IMR-90 (cell line): ENCODE results near the gene SLC22A16. TPM values are rescaled to one million over a fixed set of nuclear protein-coding genes. Genes with fewer than 3 reads are reported as not detected.

Experiments
- ATAC-seq: fragments of 200-7000 bp; cut with Tn5 transposase; 2 replicates; pipeline ENCODE4 v1.9.1; 2020; ENCODE audit warnings: low read depth, mild to moderate bottlenecking, moderate library complexity
- BruUV-seq: library from RNA; stranded (reverse); fragments of 400-500 nt; replicated peaks from 2 replicates; lab custom pipeline; 2021; lab: Mats Ljungman, UMichigan
- CTCF ChIA-PET: fragments of 300-600 bp; formaldehyde crosslinking; extraction: SDS; loops from one replicate; lab custom pipeline; 2021; ENCODE audit warnings: antibody characterized with exemption; lab: Yijun Ruan, JAX
- POLR2A ChIA-PET: fragments of 300-600 bp; sonication (Branson Sonifier 250); formaldehyde crosslinking; loops from one replicate; lab custom pipeline; 2022; ENCODE audit warnings: antibody characterized with exemption; ENCODE audit not compliant: unreplicated experiment; lab: Charles Lee
- DNase-seq: peaks from one replicate; pipeline ENCODE4 v3.0.0; 2013
- H2AFZ ChIP-seq: replicated peaks from 2 replicates; pipeline ENCODE3; 2013; ENCODE audit warnings: low read length, mild to moderate bottlenecking; ENCODE audit not compliant: poor library complexity
- H2AK5ac ChIP-seq: 2 replicates; pipeline ENCODE4 v1.6.1; 2013; ENCODE audit warnings: low read depth, low read length, inconsistent platforms
- H2AK9ac ChIP-seq: replicated peaks from 2 replicates; pipeline ENCODE3; 2013; ENCODE audit warnings: mild to moderate bottlenecking, low read depth, low read length, moderate library complexity; ENCODE audit not compliant: poor library complexity
- H2BK120ac ChIP-seq: 2 replicates; pipeline ENCODE4 v1.6.1; 2013; ENCODE audit warnings: low read depth, low read length, inconsistent platforms
- H2BK15ac ChIP-seq: 3 replicates; pipeline ENCODE4 v1.6.1; 2013; ENCODE audit warnings: low read depth, low read length, inconsistent platforms
- H2BK20ac ChIP-seq: 2 replicates; pipeline ENCODE4 v1.6.1; 2013; ENCODE audit warnings: low read depth, mild to moderate bottlenecking, inconsistent platforms, low read length, moderate library complexity
- H2BK5ac ChIP-seq: 2 replicates; pipeline ENCODE4 v1.6.1; 2013; ENCODE audit warnings: mild to moderate bottlenecking, low read depth, low read length, inconsistent platforms; ENCODE audit not compliant: poor library complexity, severe bottlenecking
- H3K14ac ChIP-seq: replicated peaks from 2 replicates; pipeline ENCODE4 v1.6.1; 2013; ENCODE audit warnings: low read depth, low read length, inconsistent platforms
- H3K18ac ChIP-seq: 2 replicates; pipeline ENCODE4 v1.6.1; 2013; ENCODE audit warnings: low read depth, low read length, control low read depth
- H3K23ac ChIP-seq: 2 replicates; pipeline ENCODE4 v1.6.1; 2013; ENCODE audit warnings: low read depth, low read length, inconsistent platforms
- H3K27ac ChIP-seq: 2 replicates; pipeline ENCODE4 v1.5.1; 2013; ENCODE audit warnings: mild to moderate bottlenecking, control low read depth, low read length; ENCODE audit not compliant: insufficient read depth
- H3K27me3 ChIP-seq: 2 replicates; pipeline ENCODE4 v1.6.1; 2013; ENCODE audit warnings: low read length; ENCODE audit not compliant: control insufficient read depth, insufficient read depth
- H3K36me3 ChIP-seq: 2 replicates; pipeline ENCODE4 v1.6.1; 2013; ENCODE audit warnings: low read length, mixed read lengths; ENCODE audit not compliant: control insufficient read depth, insufficient read depth
- H3K4ac ChIP-seq: 2 replicates; pipeline ENCODE4 v1.6.1; 2013; ENCODE audit warnings: low read depth, low read length, inconsistent platforms
- H3K4me1 ChIP-seq: 2 replicates; pipeline ENCODE4 v1.6.1; 2013; ENCODE audit warnings: low read length, mixed read lengths; ENCODE audit not compliant: control insufficient read depth, insufficient read depth
- H3K4me2 ChIP-seq: 2 replicates; pipeline ENCODE4 v1.6.1; 2013; ENCODE audit warnings: low read depth, mild to moderate bottlenecking, control low read depth, low read length, moderate library complexity
- H3K4me3 ChIP-seq: 2 replicates; pipeline ENCODE4 v1.5.1; 2013; ENCODE audit warnings: low read depth, mild to moderate bottlenecking, control low read depth, low read length, moderate library complexity; ENCODE audit not compliant: insufficient read depth
- H3K56ac ChIP-seq: 2 replicates; pipeline ENCODE4 v1.6.1; 2013; ENCODE audit warnings: low read length, inconsistent platforms; ENCODE audit not compliant: insufficient read depth; ENCODE audit errors: extremely low read depth
- H3K79me1 ChIP-seq, 2 experiments: 2 replicates each; pipeline ENCODE4 v1.6.1; 2013; ENCODE audit warnings: low read length in 2 of 2, inconsistent platforms in 1 of 2, low read depth in 1 of 2
- H3K9ac ChIP-seq: 2 replicates; pipeline ENCODE4 v1.6.1; 2013; ENCODE audit warnings: low read depth, low read length, control low read depth
- H3K9me1 ChIP-seq: 2 replicates; pipeline ENCODE4 v1.6.1; 2013; ENCODE audit warnings: low read length, inconsistent platforms; ENCODE audit not compliant: insufficient read depth
- H3K9me3 ChIP-seq: 2 replicates; pipeline ENCODE4 v1.6.1; 2013; ENCODE audit warnings: low read length; ENCODE audit not compliant: control insufficient read depth, insufficient read depth
- H4K20me1 ChIP-seq: 2 replicates; pipeline ENCODE4 v1.6.1; 2013; ENCODE audit warnings: low read length, inconsistent platforms; ENCODE audit not compliant: insufficient read depth
- H4K5ac ChIP-seq: 2 replicates; pipeline ENCODE4 v1.6.1; 2013; ENCODE audit warnings: mild to moderate bottlenecking, low read depth, low read length, control low read depth
- H4K8ac ChIP-seq, 2 experiments: 2 replicates each; pipeline ENCODE4 v1.6.1; 2013; ENCODE audit warnings: low read depth in 2 of 2, low read length in 2 of 2, control low read depth in 1 of 2, inconsistent platforms in 1 of 2
- H4K91ac ChIP-seq: 2 replicates; pipeline ENCODE4 v1.6.1; 2013; ENCODE audit warnings: low read depth, low read length, inconsistent platforms; ENCODE audit not compliant: insufficient read depth
- BHLHE40 ChIP-seq: fragments of 150-350 bp; IDR thresholded peaks from 2 replicates; pipeline ENCODE4 v1.6.1; 2016; ENCODE audit warnings: mild to moderate bottlenecking, low read depth, low read length
- CEBPB ChIP-seq: IDR thresholded peaks from 2 replicates; pipeline ENCODE4 v1.6.1; 2012; ENCODE audit warnings: low read depth, low read length, improper control_type of control experiment
- CHD1 ChIP-seq: IDR thresholded peaks from 2 replicates; pipeline ENCODE4 v1.6.1; 2012; ENCODE audit warnings: low read depth, low read length, improper control_type of control experiment
- FOS ChIP-seq: fragments of 150-350 bp; IDR thresholded peaks from 2 replicates; pipeline ENCODE4 v1.6.1; 2016; ENCODE audit warnings: low read depth, low read length
- MAZ ChIP-seq: IDR thresholded peaks from 2 replicates; pipeline ENCODE4 v1.6.1; 2012; ENCODE audit warnings: low read depth, mild to moderate bottlenecking, low read length, improper control_type of control experiment, moderate library complexity, borderline replicate concordance
- MXI1 ChIP-seq: IDR thresholded peaks from 2 replicates; pipeline ENCODE4 v1.6.1; 2012; ENCODE audit warnings: low read depth, mild to moderate bottlenecking, low read length, moderate library complexity, borderline replicate concordance
- NFE2L2 ChIP-seq: fragments of 150-350 bp; IDR thresholded peaks from 2 replicates; pipeline ENCODE4 v1.6.1; 2016; ENCODE audit warnings: low read depth, mild to moderate bottlenecking, low read length
- POLR2A ChIP-seq: IDR thresholded peaks from 2 replicates; pipeline ENCODE4 v1.6.1; 2012; ENCODE audit warnings: mild to moderate bottlenecking, low read depth, low read length
- RAD21 ChIP-seq: IDR thresholded peaks from 2 replicates; pipeline ENCODE4 v1.6.1; 2012; ENCODE audit warnings: low read length, improper control_type of control experiment
- RCOR1 ChIP-seq: IDR thresholded peaks from 2 replicates; pipeline ENCODE4 v1.6.1; 2012; ENCODE audit warnings: mild to moderate bottlenecking, low read length, improper control_type of control experiment; ENCODE audit not compliant: insufficient replicate concordance
- RFX5 ChIP-seq: IDR thresholded peaks from 2 replicates; pipeline ENCODE4 v1.8.0; 2012; ENCODE audit warnings: low read depth, mild to moderate bottlenecking, low read length, moderate library complexity
- WGBS, 2 experiments: methylation state at CpG; one replicate each; pipeline versions ENCODE4 v1.1.5 to v1.1.7; 2013; ENCODE audit warnings: missing lambda C conversion rate in 2 of 2; ENCODE audit not compliant: insufficient read length in 1 of 2; ENCODE audit errors: extremely low coverage in 2 of 2; 5-methylcytosine and 5-hydroxymethylcytosine counted together
- dilution Hi-C: fragments of 300-500 bp; cut with HindIII; formaldehyde crosslinking; loops from one replicate; pipeline ENCODE4 v1.14.3; 2018; ENCODE audit warnings: low sequenced_read_pairs; ENCODE audit not compliant: unreplicated experiment
- in situ Hi-C: fragments of 300-500 bp; cut with MboI; formaldehyde crosslinking; loops from 3 replicates; pipeline ENCODE4 v1.14.3; 2019; ENCODE audit warnings: low sequenced_read_pairs, inconsistent platforms, mixed read lengths
- intact Hi-C: fragments of 100-400 bp; cut with micrococcal nuclease; formaldehyde crosslinking; loops from 2 replicates; pipeline ENCODE4 v1.10.0; 2022
- polyA plus RNA-seq, 3 experiments: library from polyadenylated mRNA; depleted of rRNA; stranded (reverse); fragments of >200 nt; gene quantifications; 2 replicates each; pipeline ENCODE4 v1.2.3, GENCODE V29; 2012; ENCODE audit warnings: low replicate concordance in 1 of 3
- total RNA-seq: library from RNA; depleted of rRNA; stranded (reverse); fragments of >200 nt; gene quantifications from 2 replicates; pipeline ENCODE4 v1.2.3, GENCODE V29; 2012
- TF ChIP-seq, protein P1 (sequence below): conservative IDR thresholded peaks from 2 replicates; pipeline ENCODE4 v1.5.1; 2012; ENCODE audit warnings: mild to moderate bottlenecking, low read depth, low read length, improper control_type of control experiment
- TF ChIP-seq, protein P2 (sequence below): fragments of 150-350 bp; IDR thresholded peaks from 2 replicates; pipeline ENCODE4 v1.6.1; 2016; ENCODE audit warnings: low read depth, mild to moderate bottlenecking, low read length, moderate library complexity, borderline replicate concordance
- TF ChIP-seq, protein P3 (sequence below): fragments of 150-350 bp; IDR thresholded peaks from 2 replicates; pipeline ENCODE4 v1.6.1; 2017; ENCODE audit warnings: mild to moderate bottlenecking, antibody characterized with exemption, low read length, low read depth

The SLC22A16 gene
- total and polyA plus RNA-seq, 2 of the 4 experiments (the other 2 are of a cell fraction), result not detected

DNA sequence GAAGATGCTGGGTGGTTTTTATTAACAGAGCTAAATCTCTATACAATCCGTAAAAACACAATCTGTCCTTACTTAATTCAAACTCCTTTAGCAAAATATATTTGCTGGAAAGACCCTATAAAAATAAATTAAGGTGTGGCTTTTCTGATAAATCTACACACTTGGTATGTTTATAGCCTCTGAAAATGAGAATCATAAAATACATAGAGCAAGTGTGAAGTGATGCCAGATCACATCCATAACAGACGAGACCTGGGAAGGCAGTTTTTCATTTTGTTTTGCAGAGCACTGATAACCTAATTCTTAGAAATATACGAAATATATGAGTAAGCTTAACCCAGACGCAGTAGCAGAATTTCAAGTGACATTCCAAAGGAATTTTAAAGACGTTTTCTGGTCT is 50.6 kb downstream of the SLC22A16 start:
- Histone ChIP-seq H2BK120ac (no peak overlapping the region), H4K5ac (no peak overlapping the region), H3K9ac (no peak overlapping the region), H3K9me1 (no peaks in the 10 kb centered on the region), H3K4me3 (no peak overlapping the region), H2BK5ac (no peak overlapping the region), H2BK20ac (no peak overlapping the region), H3K4me1 (no peaks in the 10 kb centered on the region), H3K14ac (no peak overlapping the region), H3K18ac (no peak overlapping the region), H4K20me1 (no peaks in the 10 kb centered on the region), H3K9me3 (peaks cover 2% of the 10 kb centered on the region), H3K4ac (no peak overlapping the region), H4K8ac (no peak overlapping the region), H2AFZ (no peak overlapping the region), H3K27ac (no peak overlapping the region), H3K23ac (no peak overlapping the region), H3K4me2 (no peak overlapping the region), H2AK5ac (no peak overlapping the region), H2AK9ac (no peak overlapping the region), H3K56ac (no peak overlapping the region), H3K79me1 (no peaks in the 10 kb centered on the region), H2BK15ac (no peak overlapping the region), H3K27me3 (peaks cover 19% of the 10 kb centered on the region), H4K91ac (no peak overlapping the region), H3K36me3 (no peaks in the 10 kb centered on the region)
- ChIA-PET CTCF (no interaction called here), POLR2A (no interaction called here)
- DNase-seq (no peak), ATAC-seq (no peak)
- 55% methylated on average over 2 of the region's 5 CpGs; no CpG with 5 or more reads in 1 of the 2 experiments for WGBS, 2 experiments
- intact Hi-C loops (no loop called here), in situ Hi-C loops (no loop called here), dilution Hi-C loops (no loop called here)
- no TSS peak for BruUV-seq
- TF ChIP-seq FOS, result no peak
- TF ChIP-seq, protein P1, sequence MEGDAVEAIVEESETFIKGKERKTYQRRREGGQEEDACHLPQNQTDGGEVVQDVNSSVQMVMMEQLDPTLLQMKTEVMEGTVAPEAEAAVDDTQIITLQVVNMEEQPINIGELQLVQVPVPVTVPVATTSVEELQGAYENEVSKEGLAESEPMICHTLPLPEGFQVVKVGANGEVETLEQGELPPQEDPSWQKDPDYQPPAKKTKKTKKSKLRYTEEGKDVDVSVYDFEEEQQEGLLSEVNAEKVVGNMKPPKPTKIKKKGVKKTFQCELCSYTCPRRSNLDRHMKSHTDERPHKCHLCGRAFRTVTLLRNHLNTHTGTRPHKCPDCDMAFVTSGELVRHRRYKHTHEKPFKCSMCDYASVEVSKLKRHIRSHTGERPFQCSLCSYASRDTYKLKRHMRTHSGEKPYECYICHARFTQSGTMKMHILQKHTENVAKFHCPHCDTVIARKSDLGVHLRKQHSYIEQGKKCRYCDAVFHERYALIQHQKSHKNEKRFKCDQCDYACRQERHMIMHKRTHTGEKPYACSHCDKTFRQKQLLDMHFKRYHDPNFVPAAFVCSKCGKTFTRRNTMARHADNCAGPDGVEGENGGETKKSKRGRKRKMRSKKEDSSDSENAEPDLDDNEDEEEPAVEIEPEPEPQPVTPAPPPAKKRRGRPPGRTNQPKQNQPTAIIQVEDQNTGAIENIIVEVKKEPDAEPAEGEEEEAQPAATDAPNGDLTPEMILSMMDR, result no peak
- no peak for TF ChIP-seq CEBPB
- no peak for TF ChIP-seq RCOR1
- no peak for TF ChIP-seq POLR2A
- TF ChIP-seq RAD21, result no peak
- TF ChIP-seq BHLHE40, result no peak
- TF ChIP-seq MXI1, result no peak
- TF ChIP-seq RFX5, result no peak
- TF ChIP-seq CHD1, result no peak
- TF ChIP-seq NFE2L2, result no peak
- TF ChIP-seq, protein P2, sequence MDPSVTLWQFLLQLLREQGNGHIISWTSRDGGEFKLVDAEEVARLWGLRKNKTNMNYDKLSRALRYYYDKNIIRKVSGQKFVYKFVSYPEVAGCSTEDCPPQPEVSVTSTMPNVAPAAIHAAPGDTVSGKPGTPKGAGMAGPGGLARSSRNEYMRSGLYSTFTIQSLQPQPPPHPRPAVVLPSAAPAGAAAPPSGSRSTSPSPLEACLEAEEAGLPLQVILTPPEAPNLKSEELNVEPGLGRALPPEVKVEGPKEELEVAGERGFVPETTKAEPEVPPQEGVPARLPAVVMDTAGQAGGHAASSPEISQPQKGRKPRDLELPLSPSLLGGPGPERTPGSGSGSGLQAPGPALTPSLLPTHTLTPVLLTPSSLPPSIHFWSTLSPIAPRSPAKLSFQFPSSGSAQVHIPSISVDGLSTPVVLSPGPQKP, result no peak
- no peak for TF ChIP-seq MAZ
- TF ChIP-seq, protein P3, sequence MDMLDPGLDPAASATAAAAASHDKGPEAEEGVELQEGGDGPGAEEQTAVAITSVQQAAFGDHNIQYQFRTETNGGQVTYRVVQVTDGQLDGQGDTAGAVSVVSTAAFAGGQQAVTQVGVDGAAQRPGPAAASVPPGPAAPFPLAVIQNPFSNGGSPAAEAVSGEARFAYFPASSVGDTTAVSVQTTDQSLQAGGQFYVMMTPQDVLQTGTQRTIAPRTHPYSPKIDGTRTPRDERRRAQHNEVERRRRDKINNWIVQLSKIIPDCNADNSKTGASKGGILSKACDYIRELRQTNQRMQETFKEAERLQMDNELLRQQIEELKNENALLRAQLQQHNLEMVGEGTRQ, result no peak
